Heart left ventricle (tissue), 16 donors: ENCODE measurements around the gene MPZL1. TPM values are rescaled to one million over a fixed set of nuclear protein-coding genes. Genes with fewer than 3 reads are reported as not detected.

Experiments
- ATAC-seq, 4 donors: fragments of 200-7000 bp; cut with Tn5 transposase; one replicate each; pipeline ENCODE4 v1.9.1; 2020 to 2022; ENCODE audit warnings: moderate library complexity in 4 of 4, mild to moderate bottlenecking in 3 of 4, moderate number of reproducible peaks in 1 of 4
- DNase-seq, 5 donors: peaks; one replicate each; pipeline ENCODE4 v3.0.0-alpha.2; 2020
- H3K27ac ChIP-seq, 12 donors: fragments of 200-600 bp; sonication (generic) in 4 of 12; one replicate each; pipeline versions ENCODE4 v1.5.0 to v1.8.0; 2016 to 2022; ENCODE audit warnings: mild to moderate bottlenecking in 2 of 12
- H3K27me3 ChIP-seq, 9 donors: fragments of 200-600 bp; sonication (generic) in 2 of 9; one replicate each; pipeline versions ENCODE4 v1.5.1 to v1.8.0; 2016 to 2022; ENCODE audit warnings: mild to moderate bottlenecking in 3 of 9
- H3K36me3 ChIP-seq, 9 donors: fragments of 200-600 bp; sonication (generic) in 2 of 9; one replicate each; pipeline versions ENCODE4 v1.5.0 to v1.8.0; 2018 to 2022; ENCODE audit warnings: mild to moderate bottlenecking in 2 of 9
- H3K4me1 ChIP-seq, 12 donors: fragments of 200-600 bp; sonication (generic) in 4 of 12; one replicate each; pipeline versions ENCODE4 v1.5.0 to v1.8.0; 2016 to 2022; ENCODE audit warnings: mild to moderate bottlenecking in 3 of 12
- H3K4me3 ChIP-seq, 12 donors: fragments of 200-600 bp; sonication (generic) in 4 of 12; one replicate each; pipeline versions ENCODE4 v1.5.0 to v1.8.0; 2017 to 2022; ENCODE audit warnings: mild to moderate bottlenecking in 9 of 12, moderate library complexity in 4 of 12
- H3K9me3 ChIP-seq, 12 donors: fragments of 200-600 bp; sonication (generic) in 4 of 12; one replicate each; pipeline versions ENCODE4 v1.5.0 to v1.8.0; 2016 to 2022; ENCODE audit warnings: mild to moderate bottlenecking in 1 of 12
- CTCF ChIP-seq, 12 donors: fragments of 200-600 bp; sonication (generic) in 4 of 12; IDR thresholded peaks; one replicate each; pipeline versions ENCODE4 v1.5.0 to v1.8.0; 2018 to 2022; ENCODE audit warnings: antibody characterized with exemption in 12 of 12, mild to moderate bottlenecking in 5 of 12
- POLR2A ChIP-seq, 2 donors: fragments of 450-650 bp; IDR thresholded peaks; one replicate each; pipeline ENCODE4 v1.6.1; 2017; ENCODE audit warnings: antibody characterized with exemption in 2 of 2, mild to moderate bottlenecking in 2 of 2, moderate library complexity in 2 of 2
- WGBS, 4 donors: extraction: QIAGEN DNeasy Blood & Tissue Kit in 2 of 4; methylation state at CpG; one replicate each; pipeline versions ENCODE4 v1.1.5 to v1.1.7; 2013 to 2018; 5-methylcytosine and 5-hydroxymethylcytosine counted together
- intact Hi-C, 10 donors: fragments of 100-400 bp; cut with DNase I; formaldehyde crosslinking; loops; one replicate each; pipeline versions ENCODE4 v1.11.1 to v1.14.2; 2022
- polyA plus RNA-seq, 2 donors: library from polyadenylated mRNA; stranded (reverse); fragments of 200-250 nt; gene quantifications; one replicate each; pipeline ENCODE4 v1.2.3, GENCODE V29; 2013
- total RNA-seq, 9 donors: library from RNA; depleted of rRNA in 2 of 9; stranded (reverse); fragments of >200 nt in 2 of 9; fragmentation: NEBNext Ultra II Directional in 3 of 9; extraction: Animal tissue kit (Norgen Biotek cat#: 25700) in 3 of 9; gene quantifications; one replicate each; pipeline versions ENCODE4 v1.1.0 to v1.2.4, GENCODE V29; 2016 to 2023
- donor health status: ischemic (EF 13 %, LVEDD 7.1; RV severe dilation, severe dysfunction).
- donor health status: healthy with polysubstance abuse.
- donor health status: DM: no; HTN: yes; CAD: no.
- donor health status: DM: no; HTN: no; CAD: no.
- donor health status: ischemic (EF 25% LVEDD 6.9; RV normal size, moderate dysfunction).
- donor health status: ischemic (EF 25% LVEDD 5.7; RV mildly dilated, moderate dysfunction).
- donor health status: healthy.
- donor health status: DM: yes; HTN: yes; CAD: no.
- donor health status: ischemic (EF 35%, LVEDD 5.7; RV mildly dilated, moderate dysfunction).
- donor health status: nonischemic (EF 11% LVEDD 7.7; RV severe dilation, severe dysfunction).
- donor health status: DM: yes; HTN: yes; CAD: no.
- donor health status: PGD.
- donor health status: ischemic (EF 29% LVEDD 5.4; RV normal size, mild dysfunction).
- donor health status: nonischemic (EF 23%, LVEDD 6.1; RV moderate dilation, normal function).

MPZL1 gene
- total and polyA plus RNA-seq, 11 donors = 7.0 to 56.3 (median 29.4) TPM

GRCh38 chr1:167832693-167833092 is 110.9 kb downstream of the MPZL1 start:
- H3K36me3 ChIP-seq = no peaks in the 10 kb centered on the region
- ATAC-seq (no peak), DNase-seq (no peak)
- no peaks in the 10 kb centered on the region for H3K27me3 ChIP-seq
- H3K4me1 ChIP-seq = no peaks in the 10 kb centered on the region
- 87 to 91% (median 89%) methylated on average over 4 to 5 of the region's 5 CpGs for WGBS, 4 donors
- TF ChIP-seq POLR2A (IDR thresholded peaks at IDR 0.05) (no peak), CTCF (IDR thresholded peaks at IDR 0.05) (no peak)
- H3K9me3 ChIP-seq = no peaks in the 10 kb centered on the region
- no peak overlapping the region for H3K27ac ChIP-seq
- intact Hi-C loops = loop anchor here in 1 of 10 donors (10.0 kb wide), 1 partner anchor 72 kb away; no protein-coding TSS in a partner anchor
- no peak overlapping the region for H3K4me3 ChIP-seq

- Histone ChIP-seq H3K4me1 (no peaks in the 10 kb centered on the region), H3K36me3 (no peaks in the 10 kb centered on the region), H3K27me3 (no peaks in the 10 kb centered on the region), H3K4me3 (no peak overlapping the region), H3K9me3 (no peaks in the 10 kb centered on the region), H3K27ac (no peak overlapping the region)
- no peak for TF ChIP-seq POLR2A (IDR thresholded peaks at IDR 0.05)
- TF ChIP-seq CTCF (IDR thresholded peaks at IDR 0.05) = no peak
- intact Hi-C loops = loop anchor here in 1 of 10 donors (10.0 kb wide), 1 partner anchor 71 kb away; no protein-coding TSS in a partner anchor
- DNase-seq (no peak), ATAC-seq (no peak)
These were observed 112.1 kb downstream of the MPZL1 start for GRCh38 chr1:167833904-167834303.

GRCh38 chr1:167836197-167836596 is 114.4 kb downstream of the MPZL1 start:
- no peaks in the 10 kb centered on the region for H3K36me3 ChIP-seq
- no peak overlapping the region for H3K27ac ChIP-seq
- no peak overlapping the region for H3K4me3 ChIP-seq
- H3K9me3 ChIP-seq = no peaks in the 10 kb centered on the region
- TF ChIP-seq POLR2A (IDR thresholded peaks at IDR 0.05) (no peak), CTCF (IDR thresholded peaks at IDR 0.05) (no peak)
- DNase-seq = no peak
- no peaks in the 10 kb centered on the region for H3K27me3 ChIP-seq
- intact Hi-C loops = loop anchor here in 1 of 10 donors (10.0 kb wide), 1 partner anchor 69 kb away; no protein-coding TSS in a partner anchor
- no peak for ATAC-seq
- H3K4me1 ChIP-seq = no peaks in the 10 kb centered on the region
- WGBS, 4 donors = 54 to 67% (median 59%) methylated on average over 4 of the region's 4 CpGs

- ATAC-seq (no peak), DNase-seq (no peak)
- 44 to 100% (median 87%) methylated on average over 2 of the region's 2 CpGs for WGBS, 4 donors
- TF ChIP-seq CTCF (IDR thresholded peaks at IDR 0.05) (no peak), POLR2A (IDR thresholded peaks at IDR 0.05) (no peak)
- Histone ChIP-seq H3K9me3 (no peaks in the 10 kb centered on the region), H3K4me1 (no peaks in the 10 kb centered on the region), H3K36me3 (no peaks in the 10 kb centered on the region), H3K4me3 (no peak overlapping the region), H3K27ac (no peak overlapping the region), H3K27me3 (no peaks in the 10 kb centered on the region)
- intact Hi-C loops = loop anchor here in 1 of 10 donors (10.0 kb wide), 1 partner anchor 67 kb away; no protein-coding TSS in a partner anchor
These were observed 115.5 kb downstream of the MPZL1 start for GRCh38 chr1:167837326-167837725.
